IMR-90 (cell line): ENCODE measurements around the gene SERPINF2. TPM values are rescaled to one million over a fixed set of nuclear protein-coding genes. Genes with fewer than 3 reads are reported as not detected.

Source experiments
- ATAC-seq: fragments of 200-7000 bp; cut with Tn5 transposase; 2 replicates; pipeline ENCODE4 v1.9.1; 2020; ENCODE audit warnings: low read depth, mild to moderate bottlenecking, moderate library complexity
- BruUV-seq: library from RNA; stranded (reverse); fragments of 400-500 nt; replicated peaks from 2 replicates; lab custom pipeline; 2021; lab: Mats Ljungman, UMichigan
- CTCF ChIA-PET: fragments of 300-600 bp; formaldehyde crosslinking; extraction: SDS; loops from one replicate; lab custom pipeline; 2021; ENCODE audit warnings: antibody characterized with exemption; lab: Yijun Ruan, JAX
- POLR2A ChIA-PET: fragments of 300-600 bp; sonication (Branson Sonifier 250); formaldehyde crosslinking; loops from one replicate; lab custom pipeline; 2022; ENCODE audit warnings: antibody characterized with exemption; ENCODE audit not compliant: unreplicated experiment; lab: Charles Lee
- DNase-seq: peaks from one replicate; pipeline ENCODE4 v3.0.0; 2013
- H2AFZ ChIP-seq: replicated peaks from 2 replicates; pipeline ENCODE3; 2013; ENCODE audit warnings: low read length, mild to moderate bottlenecking; ENCODE audit not compliant: poor library complexity
- H2AK5ac ChIP-seq: 2 replicates; pipeline ENCODE4 v1.6.1; 2013; ENCODE audit warnings: low read depth, low read length, inconsistent platforms
- H2AK9ac ChIP-seq: replicated peaks from 2 replicates; pipeline ENCODE3; 2013; ENCODE audit warnings: mild to moderate bottlenecking, low read depth, low read length, moderate library complexity; ENCODE audit not compliant: poor library complexity
- H2BK120ac ChIP-seq: 2 replicates; pipeline ENCODE4 v1.6.1; 2013; ENCODE audit warnings: low read depth, low read length, inconsistent platforms
- H2BK15ac ChIP-seq: 3 replicates; pipeline ENCODE4 v1.6.1; 2013; ENCODE audit warnings: low read depth, low read length, inconsistent platforms
- H2BK20ac ChIP-seq: 2 replicates; pipeline ENCODE4 v1.6.1; 2013; ENCODE audit warnings: low read depth, mild to moderate bottlenecking, inconsistent platforms, low read length, moderate library complexity
- H2BK5ac ChIP-seq: 2 replicates; pipeline ENCODE4 v1.6.1; 2013; ENCODE audit warnings: mild to moderate bottlenecking, low read depth, low read length, inconsistent platforms; ENCODE audit not compliant: poor library complexity, severe bottlenecking
- H3K14ac ChIP-seq: replicated peaks from 2 replicates; pipeline ENCODE4 v1.6.1; 2013; ENCODE audit warnings: low read depth, low read length, inconsistent platforms
- H3K18ac ChIP-seq: 2 replicates; pipeline ENCODE4 v1.6.1; 2013; ENCODE audit warnings: low read depth, low read length, control low read depth
- H3K23ac ChIP-seq: 2 replicates; pipeline ENCODE4 v1.6.1; 2013; ENCODE audit warnings: low read depth, low read length, inconsistent platforms
- H3K27ac ChIP-seq: 2 replicates; pipeline ENCODE4 v1.5.1; 2013; ENCODE audit warnings: mild to moderate bottlenecking, control low read depth, low read length; ENCODE audit not compliant: insufficient read depth
- H3K27me3 ChIP-seq: 2 replicates; pipeline ENCODE4 v1.6.1; 2013; ENCODE audit warnings: low read length; ENCODE audit not compliant: control insufficient read depth, insufficient read depth
- H3K36me3 ChIP-seq: 2 replicates; pipeline ENCODE4 v1.6.1; 2013; ENCODE audit warnings: low read length, mixed read lengths; ENCODE audit not compliant: control insufficient read depth, insufficient read depth
- H3K4ac ChIP-seq: 2 replicates; pipeline ENCODE4 v1.6.1; 2013; ENCODE audit warnings: low read depth, low read length, inconsistent platforms
- H3K4me1 ChIP-seq: 2 replicates; pipeline ENCODE4 v1.6.1; 2013; ENCODE audit warnings: low read length, mixed read lengths; ENCODE audit not compliant: control insufficient read depth, insufficient read depth
- H3K4me2 ChIP-seq: 2 replicates; pipeline ENCODE4 v1.6.1; 2013; ENCODE audit warnings: low read depth, mild to moderate bottlenecking, control low read depth, low read length, moderate library complexity
- H3K4me3 ChIP-seq: 2 replicates; pipeline ENCODE4 v1.5.1; 2013; ENCODE audit warnings: low read depth, mild to moderate bottlenecking, control low read depth, low read length, moderate library complexity; ENCODE audit not compliant: insufficient read depth
- H3K56ac ChIP-seq: 2 replicates; pipeline ENCODE4 v1.6.1; 2013; ENCODE audit warnings: low read length, inconsistent platforms; ENCODE audit not compliant: insufficient read depth; ENCODE audit errors: extremely low read depth
- H3K79me1 ChIP-seq, 2 experiments: 2 replicates each; pipeline ENCODE4 v1.6.1; 2013; ENCODE audit warnings: low read length in 2 of 2, inconsistent platforms in 1 of 2, low read depth in 1 of 2
- H3K9ac ChIP-seq: 2 replicates; pipeline ENCODE4 v1.6.1; 2013; ENCODE audit warnings: low read depth, low read length, control low read depth
- H3K9me1 ChIP-seq: 2 replicates; pipeline ENCODE4 v1.6.1; 2013; ENCODE audit warnings: low read length, inconsistent platforms; ENCODE audit not compliant: insufficient read depth
- H3K9me3 ChIP-seq: 2 replicates; pipeline ENCODE4 v1.6.1; 2013; ENCODE audit warnings: low read length; ENCODE audit not compliant: control insufficient read depth, insufficient read depth
- H4K20me1 ChIP-seq: 2 replicates; pipeline ENCODE4 v1.6.1; 2013; ENCODE audit warnings: low read length, inconsistent platforms; ENCODE audit not compliant: insufficient read depth
- H4K5ac ChIP-seq: 2 replicates; pipeline ENCODE4 v1.6.1; 2013; ENCODE audit warnings: mild to moderate bottlenecking, low read depth, low read length, control low read depth
- H4K8ac ChIP-seq, 2 experiments: 2 replicates each; pipeline ENCODE4 v1.6.1; 2013; ENCODE audit warnings: low read depth in 2 of 2, low read length in 2 of 2, control low read depth in 1 of 2, inconsistent platforms in 1 of 2
- H4K91ac ChIP-seq: 2 replicates; pipeline ENCODE4 v1.6.1; 2013; ENCODE audit warnings: low read depth, low read length, inconsistent platforms; ENCODE audit not compliant: insufficient read depth
- CTCF ChIP-seq: conservative IDR thresholded peaks from 2 replicates; pipeline ENCODE4 v1.5.1; 2012; ENCODE audit warnings: mild to moderate bottlenecking, low read depth, low read length, improper control_type of control experiment
- RAD21 ChIP-seq: IDR thresholded peaks from 2 replicates; pipeline ENCODE4 v1.6.1; 2012; ENCODE audit warnings: low read length, improper control_type of control experiment
- WGBS, 2 experiments: methylation state at CpG; one replicate each; pipeline versions ENCODE4 v1.1.5 to v1.1.7; 2013; ENCODE audit warnings: missing lambda C conversion rate in 2 of 2; ENCODE audit not compliant: insufficient read length in 1 of 2; ENCODE audit errors: extremely low coverage in 2 of 2; 5-methylcytosine and 5-hydroxymethylcytosine counted together
- dilution Hi-C: fragments of 300-500 bp; cut with HindIII; formaldehyde crosslinking; loops from one replicate; pipeline ENCODE4 v1.14.3; 2018; ENCODE audit warnings: low sequenced_read_pairs; ENCODE audit not compliant: unreplicated experiment
- in situ Hi-C: fragments of 300-500 bp; cut with MboI; formaldehyde crosslinking; loops from 3 replicates; pipeline ENCODE4 v1.14.3; 2019; ENCODE audit warnings: low sequenced_read_pairs, inconsistent platforms, mixed read lengths
- intact Hi-C: fragments of 100-400 bp; cut with micrococcal nuclease; formaldehyde crosslinking; loops from 2 replicates; pipeline ENCODE4 v1.10.0; 2022
- polyA plus RNA-seq, 3 experiments: library from polyadenylated mRNA; depleted of rRNA; stranded (reverse); fragments of >200 nt; gene quantifications; 2 replicates each; pipeline ENCODE4 v1.2.3, GENCODE V29; 2012; ENCODE audit warnings: low replicate concordance in 1 of 3
- total RNA-seq: library from RNA; depleted of rRNA; stranded (reverse); fragments of >200 nt; gene quantifications from 2 replicates; pipeline ENCODE4 v1.2.3, GENCODE V29; 2012

SERPINF2 gene
- total and polyA plus RNA-seq, 2 of the 4 experiments (the other 2 are of a cell fraction), result not detected

DNA sequence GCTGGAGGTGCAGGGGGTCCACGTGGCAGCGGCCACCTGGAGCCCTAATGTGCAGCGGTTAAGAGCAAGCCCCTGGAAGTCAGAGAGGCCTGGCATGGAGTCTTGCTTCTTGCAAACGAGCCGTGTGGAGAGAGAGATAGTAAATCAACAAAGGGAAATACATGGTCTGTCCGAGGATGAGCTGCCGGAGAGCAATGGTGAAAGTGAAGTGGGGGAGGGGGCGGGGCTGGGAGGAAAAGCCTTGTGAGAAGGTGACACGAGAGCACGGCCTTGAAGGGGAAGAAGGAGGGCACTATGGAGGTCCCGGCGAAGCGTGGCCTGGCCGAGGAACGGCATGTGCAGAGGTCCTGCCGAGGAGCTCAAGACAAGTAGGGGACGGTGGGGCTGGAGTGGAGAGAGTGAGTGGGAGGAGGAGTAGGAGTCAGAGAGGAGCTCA is 13.2 kb downstream of the SERPINF2 start:
- in situ Hi-C loops (no loop called here), intact Hi-C loops (no loop called here), dilution Hi-C loops (no loop called here)
- Histone ChIP-seq H2AFZ (peak overlapping the region; percentile 70), H3K9me1 (no peaks in the 10 kb centered on the region), H3K9ac (no peak overlapping the region), H3K18ac (no peak overlapping the region), H2BK20ac (no peak overlapping the region), H3K27ac (no peak overlapping the region), H4K20me1 (no peaks in the 10 kb centered on the region), H3K9me3 (no peaks in the 10 kb centered on the region), H3K56ac (no peak overlapping the region), H3K14ac (no peak overlapping the region), H2AK9ac (no peak overlapping the region), H3K4me2 (no peak overlapping the region), H2BK15ac (no peak overlapping the region), H3K36me3 (no peaks in the 10 kb centered on the region), H3K79me1 (no peaks in the 10 kb centered on the region), H3K4me3 (no peak overlapping the region), H2BK120ac (no peak overlapping the region), H2BK5ac (no peak overlapping the region), H2AK5ac (no peak overlapping the region), H3K23ac (no peak overlapping the region), H3K27me3 (peaks cover 2% of the 10 kb centered on the region; the same call in 1 of the 2 replicates), H3K4me1 (no peaks in the 10 kb centered on the region), H4K8ac (no peak overlapping the region), H3K4ac (no peak overlapping the region), H4K5ac (no peak overlapping the region), H4K91ac (no peak overlapping the region)
- no peak for TF ChIP-seq CTCF
- TF ChIP-seq RAD21, result no peak
- ATAC-seq (no peak), DNase-seq (no peak)
- CTCF ChIA-PET, result no interaction called here
- BruUV-seq, result no TSS peak
- WGBS, 2 experiments, result 52% methylated on average over 11 of the region's 17 CpGs; no CpG with 5 or more reads in 1 of the 2 experiments
- POLR2A ChIA-PET, result interaction anchor here (0.6 kb wide), 1 partner anchor 47 kb away, joined by 3 read pairs; no protein-coding TSS in a partner anchor
